ENCODE measurements around the gene PTPRD. TPM values are rescaled to one million over a fixed set of nuclear protein-coding genes. Genes with fewer than 3 reads are reported as not detected.

The PTPRD gene
- total RNA-seq, 1 experiment from 2014 or later = 32.5 TPM

DNA sequence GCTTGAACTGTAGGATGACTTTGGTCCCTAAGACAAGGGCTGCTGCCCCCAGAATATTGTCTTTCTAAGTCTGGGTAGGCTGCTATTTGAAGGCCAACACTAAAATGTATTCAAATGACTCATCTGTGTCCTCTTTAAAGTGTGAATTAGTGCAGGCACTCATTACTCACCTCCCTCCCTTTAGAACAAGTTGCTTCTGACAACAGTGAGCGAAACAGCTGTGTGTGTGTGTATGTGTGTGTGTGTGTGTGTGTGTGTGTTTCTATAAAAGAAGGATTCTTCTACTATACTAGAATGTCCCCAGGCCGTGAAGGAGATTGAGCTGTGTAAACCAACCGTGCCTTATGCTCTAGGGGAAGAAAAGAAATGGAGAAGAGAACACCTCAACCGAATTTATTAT, 1337.2 kb downstream of the PTPRD start:
- Mint-ChIP-seq H3K9me3 (no peaks in the 10 kb centered on the region), H3K27me3 (ENCODE audit: low read depth) (peaks cover 1% of the 10 kb centered on the region; the same call in 1 of the 2 replicates), H3K4me3 (no peak overlapping the region), H3K36me3 (ENCODE audit: insufficient read depth in 1 of 3, low read depth in 3 of 3) (no peaks in the 10 kb centered on the region), H3K4me1 (no peaks in the 10 kb centered on the region), H3K27ac (no peak overlapping the region)
- H3K56ac ChIP-seq (ENCODE audit: insufficient read length, low read depth, low read length) = no peak overlapping the region
- H3K4me2 ChIP-seq (ENCODE audit: insufficient read depth, insufficient read length, low read length) = no peak overlapping the region
- no peak overlapping the region for H3K18ac ChIP-seq (ENCODE audit: insufficient read length, low read depth, low read length)
- H3K23ac ChIP-seq (ENCODE audit: insufficient read length, low read depth, low read length) = no peak overlapping the region
- H4K91ac ChIP-seq (ENCODE audit: insufficient read length, low read depth, low read length) = no peak overlapping the region
- H3K27me3 ChIP-seq (ENCODE audit: insufficient read depth, low read length) = no peaks in the 10 kb centered on the region
- H3K4ac ChIP-seq (ENCODE audit: low read depth, low read length) = no peak overlapping the region
- no peaks in the 10 kb centered on the region for H4K20me1 ChIP-seq (ENCODE audit: control insufficient read depth, insufficient read depth, insufficient read length)
- no peak overlapping the region for H3K14ac ChIP-seq (ENCODE audit: insufficient read depth, low read length)
- H3K79me2 ChIP-seq (ENCODE audit: insufficient read depth, low read length) = no peaks in the 10 kb centered on the region
- H4K8ac ChIP-seq (replicated peaks; ENCODE audit: insufficient read length, low read depth, low read length) = no peak overlapping the region
- H2BK20ac ChIP-seq (ENCODE audit: low read depth, low read length, poor library complexity, severe bottlenecking) = no peak overlapping the region
- H2BK120ac ChIP-seq (ENCODE audit: low read depth, low read length, poor library complexity, severe bottlenecking) = no peak overlapping the region
- TF ChIP-seq, protein P1, sequence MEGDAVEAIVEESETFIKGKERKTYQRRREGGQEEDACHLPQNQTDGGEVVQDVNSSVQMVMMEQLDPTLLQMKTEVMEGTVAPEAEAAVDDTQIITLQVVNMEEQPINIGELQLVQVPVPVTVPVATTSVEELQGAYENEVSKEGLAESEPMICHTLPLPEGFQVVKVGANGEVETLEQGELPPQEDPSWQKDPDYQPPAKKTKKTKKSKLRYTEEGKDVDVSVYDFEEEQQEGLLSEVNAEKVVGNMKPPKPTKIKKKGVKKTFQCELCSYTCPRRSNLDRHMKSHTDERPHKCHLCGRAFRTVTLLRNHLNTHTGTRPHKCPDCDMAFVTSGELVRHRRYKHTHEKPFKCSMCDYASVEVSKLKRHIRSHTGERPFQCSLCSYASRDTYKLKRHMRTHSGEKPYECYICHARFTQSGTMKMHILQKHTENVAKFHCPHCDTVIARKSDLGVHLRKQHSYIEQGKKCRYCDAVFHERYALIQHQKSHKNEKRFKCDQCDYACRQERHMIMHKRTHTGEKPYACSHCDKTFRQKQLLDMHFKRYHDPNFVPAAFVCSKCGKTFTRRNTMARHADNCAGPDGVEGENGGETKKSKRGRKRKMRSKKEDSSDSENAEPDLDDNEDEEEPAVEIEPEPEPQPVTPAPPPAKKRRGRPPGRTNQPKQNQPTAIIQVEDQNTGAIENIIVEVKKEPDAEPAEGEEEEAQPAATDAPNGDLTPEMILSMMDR (conservative IDR thresholded peaks at IDR 0.05) = no peak
- no peak for DNase-seq
- H2BK5ac ChIP-seq (ENCODE audit: insufficient read length, low read length) = no peak overlapping the region
- H3K4me1 ChIP-seq (ENCODE audit: insufficient read depth, low read length) = no peaks in the 10 kb centered on the region
- no peak overlapping the region for H3K27ac ChIP-seq (ENCODE audit: insufficient read length, low read depth, low read length)
- no peak overlapping the region for H3T11ph ChIP-seq (ENCODE audit: low read length)
- no peak overlapping the region for H2BK15ac ChIP-seq (ENCODE audit: low read depth, low read length)
- no peak overlapping the region for H2BK12ac ChIP-seq (ENCODE audit: insufficient read length, low read depth, low read length)
- H3K23me2 ChIP-seq (ENCODE audit: insufficient read length, low read depth, low read length, poor library complexity, severe bottlenecking) = no peaks in the 10 kb centered on the region
- WGBS (ENCODE audit: extremely low coverage, insufficient read length, low lambda C conversion rate) = no CpG with 5 or more reads among the region's 4 CpGs
- H3K79me1 ChIP-seq (ENCODE audit: insufficient read depth, low read depth, low read length, poor library complexity, severe bottlenecking) = no peaks in the 10 kb centered on the region
- no peak overlapping the region for H3K9ac ChIP-seq (ENCODE audit: extremely low read depth, insufficient read length, low read length)
- H2AFZ ChIP-seq (ENCODE audit: low read length) = no peak overlapping the region
- H2AK5ac ChIP-seq (ENCODE audit: insufficient read length, low read length) = no peak overlapping the region
- no peak overlapping the region for H4K5ac ChIP-seq (ENCODE audit: insufficient read length, low read depth, low read length)
- no peaks in the 10 kb centered on the region for H3K9me3 ChIP-seq (ENCODE audit: control insufficient read depth, low read depth, low read length)

Data from H9 (cell line).